ENCODE data around the gene RAC3. TPM values are rescaled to one million over a fixed set of nuclear protein-coding genes. Genes with fewer than 3 reads are reported as not detected.

The RAC3 gene
- total RNA-seq, 2 donors from 2014 or later = 41.8 to 93.9 TPM

DNA sequence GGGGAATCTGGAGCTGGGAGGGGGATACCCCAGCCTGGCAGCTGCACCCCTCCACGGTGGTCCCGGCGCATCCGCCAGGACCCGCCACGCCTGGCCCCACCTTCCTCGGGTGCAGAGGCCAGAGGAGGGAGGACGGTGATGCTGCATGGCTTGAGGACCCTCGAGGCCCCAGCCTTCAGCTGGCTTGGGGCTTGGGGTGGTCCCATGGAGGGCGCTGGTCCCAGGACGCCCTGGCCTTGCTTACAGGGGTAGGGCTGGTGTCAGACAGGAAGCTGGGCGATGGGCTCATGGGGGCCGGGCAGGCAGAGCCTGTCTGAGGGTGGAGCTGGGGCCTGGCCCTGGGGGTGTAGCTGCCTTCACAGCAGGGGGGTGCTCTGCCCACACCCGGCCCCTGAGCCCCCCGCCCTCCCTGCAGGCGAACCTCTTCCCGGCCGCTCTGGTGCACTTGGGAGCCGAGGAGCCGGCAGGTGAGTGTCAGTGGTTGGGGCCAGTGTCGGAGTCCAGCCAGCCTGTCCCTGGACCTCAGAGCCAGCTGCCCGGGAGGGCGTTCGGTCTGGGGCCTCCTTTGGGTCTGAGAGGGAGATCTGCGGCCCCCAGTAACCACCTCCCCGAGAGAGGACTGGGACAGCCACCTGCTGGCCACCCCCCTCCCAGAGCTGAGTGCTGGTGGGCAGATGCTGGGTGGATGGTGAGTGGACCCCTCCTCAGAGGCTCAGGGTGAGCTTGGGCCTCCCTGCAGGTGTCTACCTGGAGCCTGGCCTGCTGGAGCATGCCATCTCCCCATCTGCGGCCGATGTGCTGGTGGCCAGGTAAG is 15.2 kb upstream of the RAC3 start:
- intact Hi-C loops (cut with DNase I) = no loop called here
- Histone ChIP-seq H3K27ac (no peak overlapping the region), H3K9me3 (no peaks in the 10 kb centered on the region), H3K36me3 (no peaks in the 10 kb centered on the region), H3K27me3 (replicated peaks; ENCODE audit: insufficient read depth) (no peaks in the 10 kb centered on the region), H3K4me1 (replicated peaks) (peaks cover under 1% of the 10 kb centered on the region), H3K4me3 (no peak overlapping the region)
- no peak for DNase-seq (ENCODE audit: low spot score)
- WGBS = 87% methylated on average over 28 of the region's 28 CpGs
- TF ChIP-seq POLR2AphosphoS5 (IDR thresholded peaks at IDR 0.05) (no peak), POLR2A (IDR thresholded peaks at IDR 0.05) (no peak)
- TF ChIP-seq, protein P1, sequence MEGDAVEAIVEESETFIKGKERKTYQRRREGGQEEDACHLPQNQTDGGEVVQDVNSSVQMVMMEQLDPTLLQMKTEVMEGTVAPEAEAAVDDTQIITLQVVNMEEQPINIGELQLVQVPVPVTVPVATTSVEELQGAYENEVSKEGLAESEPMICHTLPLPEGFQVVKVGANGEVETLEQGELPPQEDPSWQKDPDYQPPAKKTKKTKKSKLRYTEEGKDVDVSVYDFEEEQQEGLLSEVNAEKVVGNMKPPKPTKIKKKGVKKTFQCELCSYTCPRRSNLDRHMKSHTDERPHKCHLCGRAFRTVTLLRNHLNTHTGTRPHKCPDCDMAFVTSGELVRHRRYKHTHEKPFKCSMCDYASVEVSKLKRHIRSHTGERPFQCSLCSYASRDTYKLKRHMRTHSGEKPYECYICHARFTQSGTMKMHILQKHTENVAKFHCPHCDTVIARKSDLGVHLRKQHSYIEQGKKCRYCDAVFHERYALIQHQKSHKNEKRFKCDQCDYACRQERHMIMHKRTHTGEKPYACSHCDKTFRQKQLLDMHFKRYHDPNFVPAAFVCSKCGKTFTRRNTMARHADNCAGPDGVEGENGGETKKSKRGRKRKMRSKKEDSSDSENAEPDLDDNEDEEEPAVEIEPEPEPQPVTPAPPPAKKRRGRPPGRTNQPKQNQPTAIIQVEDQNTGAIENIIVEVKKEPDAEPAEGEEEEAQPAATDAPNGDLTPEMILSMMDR (IDR thresholded peaks at IDR 0.05) = no peak

DNA sequence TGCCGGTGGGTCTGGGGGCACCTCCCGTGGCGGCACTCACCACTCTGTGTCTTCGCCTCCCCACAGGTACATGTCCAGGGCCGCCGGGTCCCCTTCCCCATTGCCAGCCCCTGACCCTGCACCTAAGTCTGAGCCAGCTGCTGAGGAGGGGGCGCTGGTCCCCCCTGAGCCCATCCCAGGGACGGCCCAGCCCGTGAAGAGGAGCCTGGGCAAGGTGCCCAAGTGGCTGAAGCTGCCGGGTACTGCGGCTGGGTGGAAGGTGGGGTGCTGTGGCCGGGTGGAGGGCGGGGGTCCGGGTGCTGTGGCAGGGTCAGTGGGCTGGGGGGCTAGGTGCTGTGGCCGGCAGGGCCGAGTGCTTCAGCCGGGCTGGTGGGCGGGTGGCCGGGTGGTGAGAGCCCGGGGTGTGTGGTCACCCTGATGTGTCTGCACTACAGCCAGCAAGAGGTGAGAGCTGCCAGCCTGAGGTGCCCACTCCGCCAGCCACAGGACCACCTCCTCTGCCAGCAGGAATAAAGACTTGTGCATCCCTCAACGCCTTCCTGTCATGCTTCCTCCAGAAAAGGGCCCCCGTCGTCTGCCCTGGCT is 14.5 kb upstream of the RAC3 start:
- no peaks in the 10 kb centered on the region for H3K9me3 ChIP-seq
- TF ChIP-seq, protein P1 (IDR thresholded peaks at IDR 0.05) = no peak
- TF ChIP-seq POLR2AphosphoS5 (IDR thresholded peaks at IDR 0.05) (no peak), POLR2A (IDR thresholded peaks at IDR 0.05) (no peak)
- no peak overlapping the region for H3K27ac ChIP-seq
- peaks cover 7% of the 10 kb centered on the region for H3K4me1 ChIP-seq (replicated peaks)
- H3K27me3 ChIP-seq (replicated peaks; ENCODE audit: insufficient read depth) = no peaks in the 10 kb centered on the region
- WGBS = 90% methylated on average over 19 of the region's 24 CpGs
- intact Hi-C loops (cut with DNase I) = no loop called here
- H3K4me3 ChIP-seq = no peak overlapping the region
- no peak for DNase-seq (ENCODE audit: low spot score)
- no peaks in the 10 kb centered on the region for H3K36me3 ChIP-seq

DNA sequence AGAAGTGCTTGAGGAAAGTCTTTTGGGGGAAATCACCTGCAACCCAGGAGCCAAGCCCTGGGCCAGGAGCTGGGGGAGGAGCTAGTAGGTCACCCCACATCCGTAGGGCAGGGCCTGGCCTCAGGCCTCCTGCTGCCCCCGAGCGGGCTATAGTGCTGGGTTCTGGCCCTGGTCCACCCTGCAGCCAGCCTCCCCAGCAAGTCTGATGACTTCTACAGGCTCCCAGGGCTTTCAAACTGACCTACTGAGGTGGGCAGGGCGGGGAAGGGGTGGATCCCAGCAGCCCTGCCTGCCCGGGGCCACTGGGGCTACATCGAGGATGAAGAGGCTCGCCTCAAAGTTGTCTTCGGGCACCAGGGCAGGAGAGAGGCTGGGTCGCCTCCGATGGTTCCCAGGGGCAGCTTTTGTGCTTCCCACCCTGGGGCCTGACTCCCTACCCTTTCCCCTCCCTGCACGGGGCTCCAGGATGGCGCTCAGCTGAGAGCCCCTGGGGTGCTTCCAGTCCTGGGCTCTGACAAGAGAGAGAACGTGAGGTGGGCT is 13.8 kb upstream of the RAC3 start:
- H3K4me1 ChIP-seq (replicated peaks) = peaks cover 11% of the 10 kb centered on the region
- no peak overlapping the region for H3K4me3 ChIP-seq
- DNase-seq (ENCODE audit: low spot score) = no peak
- no peak overlapping the region for H3K27ac ChIP-seq
- TF ChIP-seq POLR2AphosphoS5 (IDR thresholded peaks at IDR 0.05) = no peak
- no peak for TF ChIP-seq POLR2A (IDR thresholded peaks at IDR 0.05)
- TF ChIP-seq, protein P1 (IDR thresholded peaks at IDR 0.05) = no peak
- 84% methylated on average over 12 of the region's 13 CpGs for WGBS
- H3K9me3 ChIP-seq = no peaks in the 10 kb centered on the region
- intact Hi-C loops (cut with DNase I) = no loop called here
- no peaks in the 10 kb centered on the region for H3K27me3 ChIP-seq (replicated peaks; ENCODE audit: insufficient read depth)
- no peaks in the 10 kb centered on the region for H3K36me3 ChIP-seq

DNA sequence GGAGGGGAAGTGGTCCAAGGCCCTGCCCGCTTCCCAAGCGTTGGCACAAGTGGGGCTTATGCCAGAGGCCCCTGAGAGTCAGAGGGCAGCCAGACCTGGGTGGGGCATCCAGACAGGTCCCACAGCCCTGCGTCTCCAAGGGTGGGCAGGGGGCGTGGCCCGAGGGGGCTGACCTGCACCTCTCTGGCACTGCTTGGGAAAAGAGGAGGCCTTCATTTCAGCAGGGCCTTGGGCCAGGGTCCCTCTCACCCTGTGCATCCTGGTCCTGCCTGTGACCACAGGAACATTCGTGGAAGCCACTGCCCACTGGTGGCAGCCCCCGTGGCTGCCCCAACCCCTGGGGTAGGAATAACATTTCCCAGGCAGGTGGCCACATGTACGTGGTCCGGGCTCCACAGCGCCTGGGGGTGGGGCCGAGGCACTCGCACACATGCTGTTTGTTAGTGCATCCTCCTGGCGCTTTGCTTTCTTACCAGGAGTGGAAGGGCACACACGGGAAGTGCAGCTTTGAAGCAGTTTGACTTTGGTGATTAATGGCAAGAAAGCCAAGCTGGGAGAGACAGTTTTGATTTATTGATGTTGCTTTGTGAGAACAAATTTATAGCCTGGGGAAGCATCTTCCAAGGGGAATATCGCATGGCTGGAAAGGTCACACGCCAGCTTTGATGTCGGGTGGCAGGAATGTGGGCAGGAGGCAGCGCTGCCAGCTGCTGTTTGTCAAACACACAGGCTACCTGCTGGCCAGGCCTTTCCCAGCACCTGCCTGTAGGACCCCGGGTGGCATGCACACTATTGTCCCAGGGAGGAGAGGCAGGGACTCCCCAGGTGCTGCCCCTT is 13.1 kb upstream of the RAC3 start:
- no peaks in the 10 kb centered on the region for H3K36me3 ChIP-seq
- peaks cover 11% of the 10 kb centered on the region for H3K4me1 ChIP-seq (replicated peaks)
- intact Hi-C loops (cut with DNase I) = no loop called here
- WGBS = 56% methylated on average over 19 of the region's 19 CpGs
- TF ChIP-seq, protein P1 (IDR thresholded peaks at IDR 0.05) = no peak
- peak; percentile 21 for TF ChIP-seq POLR2AphosphoS5 (IDR thresholded peaks at IDR 0.05)
- no peak for DNase-seq (ENCODE audit: low spot score)
- no peaks in the 10 kb centered on the region for H3K27me3 ChIP-seq (replicated peaks; ENCODE audit: insufficient read depth)
- no peaks in the 10 kb centered on the region for H3K9me3 ChIP-seq
- no peak overlapping the region for H3K4me3 ChIP-seq
- no peak overlapping the region for H3K27ac ChIP-seq
